Hepatocyte (in vitro differentiated cells): ENCODE data around the gene ZFPL1. TPM values are rescaled to one million over a fixed set of nuclear protein-coding genes. Genes with fewer than 3 reads are reported as not detected.

Experiments
- DNase-seq: peaks from one replicate; pipeline ENCODE4 v3.0.0-alpha.2; 2016; ENCODE audit warnings: low spot score
- H2AFZ ChIP-seq: fragments of 200-600 bp; sonication (generic); 2 replicates; pipeline ENCODE4 v1.6.0; 2016; ENCODE audit warnings: antibody characterized with exemption, mild to moderate bottlenecking
- H3K27ac ChIP-seq: fragments of 200-600 bp; sonication (generic); 2 replicates; pipeline ENCODE4 v1.5.1; 2016; ENCODE audit warnings: mild to moderate bottlenecking
- H3K27me3 ChIP-seq: fragments of 200-600 bp; sonication (generic); 2 replicates; pipeline ENCODE4 v1.6.1; 2016
- H3K36me3 ChIP-seq: fragments of 200-600 bp; sonication (generic); replicated peaks from 2 replicates; pipeline ENCODE4 v1.5.1; 2016; ENCODE audit warnings: low read depth; ENCODE audit not compliant: insufficient read depth
- H3K4me1 ChIP-seq: fragments of 200-600 bp; sonication (generic); 2 replicates; pipeline ENCODE4 v1.5.1; 2016; ENCODE audit warnings: mild to moderate bottlenecking, moderate library complexity; ENCODE audit not compliant: insufficient read depth
- H3K4me2 ChIP-seq: fragments of 200-600 bp; sonication (generic); 2 replicates; pipeline ENCODE4 v1.6.0; 2016
- H3K4me3 ChIP-seq: fragments of 200-600 bp; sonication (generic); 2 replicates; pipeline ENCODE4 v1.5.1; 2016; ENCODE audit warnings: mild to moderate bottlenecking
- H3K79me2 ChIP-seq: fragments of 200-600 bp; sonication (generic); 2 replicates; pipeline ENCODE4 v1.6.0; 2017; ENCODE audit warnings: mild to moderate bottlenecking
- H3K9me2 ChIP-seq: fragments of 200-600 bp; sonication (generic); replicated peaks from 2 replicates; pipeline ENCODE4 v1.6.0; 2017; ENCODE audit warnings: mild to moderate bottlenecking; ENCODE audit not compliant: insufficient read depth
- H3K9me3 ChIP-seq: fragments of 200-600 bp; sonication (generic); 2 replicates; pipeline ENCODE4 v1.5.1; 2016; ENCODE audit warnings: low read depth, mild to moderate bottlenecking
- H4K20me1 ChIP-seq: fragments of 200-600 bp; sonication (generic); 2 replicates; pipeline ENCODE4 v1.6.0; 2016; ENCODE audit warnings: mild to moderate bottlenecking; ENCODE audit not compliant: insufficient read depth, poor library complexity, severe bottlenecking
- EZH2 ChIP-seq: fragments of 200-600 bp; sonication (generic); IDR thresholded peaks from 2 replicates; pipeline ENCODE4 v1.6.1; 2016; ENCODE audit warnings: antibody characterized with exemption, mild to moderate bottlenecking, borderline replicate concordance
- EZH2phosphoT487 ChIP-seq: fragments of 200-600 bp; sonication (generic); IDR thresholded peaks from one replicate; pipeline ENCODE4 v1.6.1; 2018; ENCODE audit warnings: antibody characterized with exemption, mild to moderate bottlenecking, low read depth, moderate library complexity; ENCODE audit not compliant: unreplicated experiment, severe bottlenecking
- WGBS: methylation state at CpG from one replicate; pipeline ENCODE4 v1.1.6; 2016; ENCODE audit warnings: low lambda C conversion rate; ENCODE audit errors: missing lambda C conversion rate; 5-methylcytosine and 5-hydroxymethylcytosine counted together
- microRNA-seq: library from miRNA; unstranded; fragments of <30 nt; microRNA quantifications from one replicate; pipeline ENCODE4, GENCODE V29; 2017
- polyA plus RNA-seq: library from polyadenylated mRNA; unstranded; fragments of >200 nt; fragmentation: Nextera tagmentation; extraction: Ambion mirVana; gene quantifications from 2 replicates; pipeline ENCODE4 v1.2.1, GENCODE V29; 2016
- small RNA-seq: library from RNA; depleted of rRNA; stranded (forward); fragments of <200 nt; gene quantifications from one replicate; pipeline ENCODE3, GENCODE V24; 2014
- total RNA-seq: library from RNA; depleted of rRNA; stranded (reverse); fragments of >200 nt; gene quantifications from 2 replicates; pipeline ENCODE4 v1.2.3, GENCODE V29; 2014
- TF ChIP-seq, protein P1 (sequence below): fragments of 200-600 bp; sonication (generic); IDR thresholded peaks from 2 replicates; pipeline ENCODE4 v1.5.1; 2016; ENCODE audit warnings: antibody characterized with exemption, mild to moderate bottlenecking; ENCODE audit not compliant: poor library complexity

Gene ZFPL1
- total and polyA plus RNA-seq, 2 experiments from 2014 or later, result 41.0 to 52.7 TPM

DNA sequence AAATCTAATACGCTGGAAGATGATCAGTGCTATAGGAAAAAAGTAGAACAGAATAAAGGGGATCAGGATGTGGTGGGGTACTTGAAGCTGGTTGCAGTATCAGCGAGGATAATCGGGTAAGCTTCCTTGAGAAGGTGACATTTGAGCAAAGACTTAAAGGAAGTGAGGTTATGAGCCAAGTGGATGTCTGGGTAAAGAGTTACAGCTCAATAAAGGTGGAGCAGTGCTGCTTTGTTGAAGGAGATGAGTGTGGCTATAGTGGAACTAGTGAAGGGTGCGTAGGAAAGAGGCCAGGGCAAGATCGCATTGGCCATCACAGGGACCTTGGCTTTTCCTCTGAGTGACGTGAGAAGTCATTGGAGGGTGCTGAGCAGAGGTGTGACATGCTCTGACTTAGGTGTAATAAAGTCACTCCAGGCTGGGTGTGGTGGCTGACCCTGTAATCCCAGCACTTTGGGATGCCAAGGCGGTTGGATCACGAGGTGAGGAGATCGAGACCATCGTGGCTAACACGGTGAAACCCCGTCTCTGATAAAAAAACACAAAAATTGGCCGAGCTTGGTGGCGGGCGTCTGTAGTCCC is 52.6 kb downstream of the ZFPL1 start:
- H4K20me1 ChIP-seq, result peaks cover 4% of the 10 kb centered on the region
- H3K79me2 ChIP-seq, result peaks cover 26% of the 10 kb centered on the region
- DNase-seq, result no peak
- H3K9me2 ChIP-seq, result no peaks in the 10 kb centered on the region
- WGBS, result 93% methylated on average over 15 of the region's 15 CpGs
- H3K27me3 ChIP-seq, result no peaks in the 10 kb centered on the region
- H2AFZ ChIP-seq, result no peak overlapping the region
- no peak overlapping the region for H3K4me2 ChIP-seq
- H3K4me3 ChIP-seq, result no peak overlapping the region
- no peaks in the 10 kb centered on the region for H3K36me3 ChIP-seq
- no peaks in the 10 kb centered on the region for H3K9me3 ChIP-seq
- H3K27ac ChIP-seq, result no peak overlapping the region
- TF ChIP-seq, protein P1, sequence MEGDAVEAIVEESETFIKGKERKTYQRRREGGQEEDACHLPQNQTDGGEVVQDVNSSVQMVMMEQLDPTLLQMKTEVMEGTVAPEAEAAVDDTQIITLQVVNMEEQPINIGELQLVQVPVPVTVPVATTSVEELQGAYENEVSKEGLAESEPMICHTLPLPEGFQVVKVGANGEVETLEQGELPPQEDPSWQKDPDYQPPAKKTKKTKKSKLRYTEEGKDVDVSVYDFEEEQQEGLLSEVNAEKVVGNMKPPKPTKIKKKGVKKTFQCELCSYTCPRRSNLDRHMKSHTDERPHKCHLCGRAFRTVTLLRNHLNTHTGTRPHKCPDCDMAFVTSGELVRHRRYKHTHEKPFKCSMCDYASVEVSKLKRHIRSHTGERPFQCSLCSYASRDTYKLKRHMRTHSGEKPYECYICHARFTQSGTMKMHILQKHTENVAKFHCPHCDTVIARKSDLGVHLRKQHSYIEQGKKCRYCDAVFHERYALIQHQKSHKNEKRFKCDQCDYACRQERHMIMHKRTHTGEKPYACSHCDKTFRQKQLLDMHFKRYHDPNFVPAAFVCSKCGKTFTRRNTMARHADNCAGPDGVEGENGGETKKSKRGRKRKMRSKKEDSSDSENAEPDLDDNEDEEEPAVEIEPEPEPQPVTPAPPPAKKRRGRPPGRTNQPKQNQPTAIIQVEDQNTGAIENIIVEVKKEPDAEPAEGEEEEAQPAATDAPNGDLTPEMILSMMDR, result no peak
- TF ChIP-seq EZH2 (no peak), EZH2phosphoT487 (no peak)
- peaks cover 17% of the 10 kb centered on the region for H3K4me1 ChIP-seq

Small RNA genes within 50 kb of the gene (microRNA-seq; reads per million reads assigned to microRNA genes)
- gene MIR6751, result 3.1 reads per million

Small RNA genes within 50 kb of the gene (small RNA-seq; reads per million reads assigned to genes)
- gene SNX15, result not detected

Other genes with a start within 250 kb of the ZFPL1 start
- 6.5 and 8.4 TPM in 2 replicates for gene CDC42BPG, start 239.6 kb upstream of the ZFPL1 start, total RNA-seq
- 3.1 and 5.5 TPM in 2 replicates for gene CDC42BPG, start 239.6 kb upstream of the ZFPL1 start, polyA plus RNA-seq
- gene EHD1, start 205.6 kb upstream of the ZFPL1 start, total RNA-seq, result 44.8 and 52.4 TPM in 2 replicates
- gene EHD1, start 205.6 kb upstream of the ZFPL1 start, polyA plus RNA-seq, result 66.6 and 69.5 TPM in 2 replicates
- gene ATG2A, start 167.0 kb upstream of the ZFPL1 start, total RNA-seq, result 16.4 and 18.1 TPM in 2 replicates
- 11.7 and 17.0 TPM in 2 replicates for gene ATG2A, start 167.0 kb upstream of the ZFPL1 start, polyA plus RNA-seq
- gene PPP2R5B, start 159.5 kb upstream of the ZFPL1 start, total RNA-seq, result 15.8 and 16.9 TPM in 2 replicates
- gene PPP2R5B, start 159.5 kb upstream of the ZFPL1 start, polyA plus RNA-seq, result 16.2 and 19.5 TPM in 2 replicates
- 2.0 TPM in 1 of 2 replicates, not detected in the other for gene GPHA2, start 148.3 kb upstream of the ZFPL1 start, total RNA-seq
- gene GPHA2, start 148.3 kb upstream of the ZFPL1 start, polyA plus RNA-seq, result not detected in 2 replicates
- gene MAJIN, start 112.1 kb upstream of the ZFPL1 start, total RNA-seq, result not detected in 2 replicates
- not detected in 2 replicates for gene MAJIN, start 112.1 kb upstream of the ZFPL1 start, polyA plus RNA-seq
- 0.68 and 1.9 TPM in 2 replicates for gene BATF2, start 87.3 kb upstream of the ZFPL1 start, total RNA-seq
- gene BATF2, start 87.3 kb upstream of the ZFPL1 start, polyA plus RNA-seq, result 2.6 TPM in 1 of 2 replicates, not detected in the other
- 68.2 and 69.1 TPM in 2 replicates for gene ARL2, start 70.1 kb upstream of the ZFPL1 start, total RNA-seq
- gene ARL2, start 70.1 kb upstream of the ZFPL1 start, polyA plus RNA-seq, result 126 and 127 TPM in 2 replicates
- 9.9 and 12.9 TPM in 2 replicates for gene SNX15, start 56.8 kb upstream of the ZFPL1 start, total RNA-seq
- gene SNX15, start 56.8 kb upstream of the ZFPL1 start, polyA plus RNA-seq, result 22.0 and 27.3 TPM in 2 replicates
- 10.8 and 12.2 TPM in 2 replicates for gene SAC3D1, start 43.0 kb upstream of the ZFPL1 start, total RNA-seq
- gene SAC3D1, start 43.0 kb upstream of the ZFPL1 start, polyA plus RNA-seq, result 18.5 and 23.8 TPM in 2 replicates
- gene NAALADL1, start 25.7 kb upstream of the ZFPL1 start, total RNA-seq, result 0.13 and 0.76 TPM in 2 replicates
- not detected in 2 replicates for gene NAALADL1, start 25.7 kb upstream of the ZFPL1 start, polyA plus RNA-seq
- 6.4 and 7.9 TPM in 2 replicates for gene CDCA5, start 182 bp upstream of the ZFPL1 start, total RNA-seq
- gene CDCA5, start 182 bp upstream of the ZFPL1 start, polyA plus RNA-seq, result 6.4 and 11.8 TPM in 2 replicates
- 201 and 242 TPM in 2 replicates for gene VPS51, start 12.0 kb downstream of the ZFPL1 start, total RNA-seq
- gene VPS51, start 12.0 kb downstream of the ZFPL1 start, polyA plus RNA-seq, result 63.5 and 80.0 TPM in 2 replicates
- gene TM7SF2, start 27.6 kb downstream of the ZFPL1 start, total RNA-seq, result 124 and 133 TPM in 2 replicates
- 194 and 209 TPM in 2 replicates for gene TM7SF2, start 27.6 kb downstream of the ZFPL1 start, polyA plus RNA-seq
- 8.3 and 13.5 TPM in 2 replicates for gene ZNHIT2, start 33.5 kb downstream of the ZFPL1 start, total RNA-seq
- gene ZNHIT2, start 33.5 kb downstream of the ZFPL1 start, polyA plus RNA-seq, result 22.1 and 23.7 TPM in 2 replicates
- 211 and 264 TPM in 2 replicates for gene FAU, start 37.9 kb downstream of the ZFPL1 start, total RNA-seq
- gene FAU, start 37.9 kb downstream of the ZFPL1 start, polyA plus RNA-seq, result 434 and 462 TPM in 2 replicates
- 57.6 and 71.0 TPM in 2 replicates for gene MRPL49, start 38.1 kb downstream of the ZFPL1 start, total RNA-seq
- gene MRPL49, start 38.1 kb downstream of the ZFPL1 start, polyA plus RNA-seq, result 46.2 and 46.8 TPM in 2 replicates
- 27.3 and 27.7 TPM in 2 replicates for gene SYVN1, start 50.3 kb downstream of the ZFPL1 start, total RNA-seq
- 31.8 and 35.7 TPM in 2 replicates for gene SYVN1, start 50.3 kb downstream of the ZFPL1 start, polyA plus RNA-seq
- not detected in 2 replicates for gene SPDYC, start 86.0 kb downstream of the ZFPL1 start, total RNA-seq
- not detected in 2 replicates for gene SPDYC, start 86.0 kb downstream of the ZFPL1 start, polyA plus RNA-seq
- gene CAPN1, start 97.7 kb downstream of the ZFPL1 start, total RNA-seq, result 115 and 133 TPM in 2 replicates
- gene CAPN1, start 97.7 kb downstream of the ZFPL1 start, polyA plus RNA-seq, result 178 and 202 TPM in 2 replicates
- 2.5 and 4.1 TPM in 2 replicates for gene POLA2, start 177.7 kb downstream of the ZFPL1 start, total RNA-seq
- 5.0 and 8.0 TPM in 2 replicates for gene POLA2, start 177.7 kb downstream of the ZFPL1 start, polyA plus RNA-seq
- gene CDC42EP2, start 230.6 kb downstream of the ZFPL1 start, total RNA-seq, result 19.5 and 21.7 TPM in 2 replicates
- gene CDC42EP2, start 230.6 kb downstream of the ZFPL1 start, polyA plus RNA-seq, result 31.2 and 35.0 TPM in 2 replicates
- 26.8 and 28.4 TPM in 2 replicates for gene DPF2, start 249.6 kb downstream of the ZFPL1 start, total RNA-seq
- 50.0 and 51.6 TPM in 2 replicates for gene DPF2, start 249.6 kb downstream of the ZFPL1 start, polyA plus RNA-seq